ENCODE measurements around the gene LCN9. TPM values are rescaled to one million over a fixed set of nuclear protein-coding genes. Genes with fewer than 3 reads are reported as not detected.
"Not testable (repeated sequence)": the region's sequence is repeated elsewhere in the genome, so short reads cannot be mapped to it uniquely, and the experiment has no call there.

The LCN9 gene
- total RNA-seq, 2 experiments from 2014 or later = not detected

GRCh38 chr9:135669018-135669417 lies 5.9 kb downstream of the LCN9 start:
- intact Hi-C loops (cut with micrococcal nuclease) = not testable (repeated sequence)

GRCh38 chr9:135669616-135670285 lies 6.6 kb downstream of the LCN9 start:
- no peak overlapping the region for H3K4me3 Mint-ChIP-seq
- peak; percentile 0 for DNase-seq

More at GRCh38 chr9:135669018-135669417, 5.9 kb downstream of the LCN9 start:
- H3K27ac Mint-ChIP-seq; CTCF ChIA-PET; H3K36me3 Mint-ChIP-seq (ENCODE audit: low read depth); H3K9me3 Mint-ChIP-seq; H3K27me3 Mint-ChIP-seq (ENCODE audit: low read depth); H3K4me3 Mint-ChIP-seq; H3K4me1 Mint-ChIP-seq (ENCODE audit: low read depth): not testable (repeated sequence)
- peak; percentile 1 for DNase-seq

GRCh38 chr9:135670721-135671590 lies 7.8 kb downstream of the LCN9 start:
- CTCF ChIA-PET = no interaction called here
- H3K36me3 Mint-ChIP-seq (ENCODE audit: low read depth) = no peaks in the 10 kb centered on the region
- peaks cover 2% of the 10 kb centered on the region for H3K27me3 Mint-ChIP-seq (ENCODE audit: low read depth)
- H3K27ac Mint-ChIP-seq = no peak overlapping the region
- intact Hi-C loops (cut with micrococcal nuclease) = no loop called here
- H3K9me3 Mint-ChIP-seq = peaks cover 3% of the 10 kb centered on the region
- H3K4me1 Mint-ChIP-seq (ENCODE audit: low read depth) = no peaks in the 10 kb centered on the region
- no peak for DNase-seq
- no peak overlapping the region for H3K4me3 Mint-ChIP-seq

More at GRCh38 chr9:135669616-135670285, 6.6 kb downstream of the LCN9 start:
- Mint-ChIP-seq H3K4me1 (ENCODE audit: low read depth) (no peaks in the 10 kb centered on the region), H3K36me3 (ENCODE audit: low read depth) (no peaks in the 10 kb centered on the region), H3K27me3 (ENCODE audit: low read depth) (peaks cover 4% of the 10 kb centered on the region), H3K9me3 (peaks cover 3% of the 10 kb centered on the region), H3K27ac (no peak overlapping the region)
- CTCF ChIA-PET = no interaction called here
- intact Hi-C loops (cut with micrococcal nuclease) = no loop called here

GRCh38 chr9:135671591-135672041 lies 8.5 kb downstream of the LCN9 start:
- H3K4me1 Mint-ChIP-seq (ENCODE audit: low read depth) = no peaks in the 10 kb centered on the region
- no peak overlapping the region for H3K27ac Mint-ChIP-seq
- intact Hi-C loops (cut with micrococcal nuclease) = no loop called here
- peaks cover 3% of the 10 kb centered on the region for H3K9me3 Mint-ChIP-seq
- CTCF ChIA-PET = no interaction called here
- peaks cover 2% of the 10 kb centered on the region for H3K27me3 Mint-ChIP-seq (ENCODE audit: low read depth)
- H3K36me3 Mint-ChIP-seq (ENCODE audit: low read depth) = no peaks in the 10 kb centered on the region
- no peak overlapping the region for H3K4me3 Mint-ChIP-seq
- no peak for DNase-seq

- H3K4me1 Mint-ChIP-seq (ENCODE audit: low read depth); intact Hi-C loops (cut with micrococcal nuclease); H3K9me3 Mint-ChIP-seq; H3K4me3 Mint-ChIP-seq; H3K27ac Mint-ChIP-seq; H3K27me3 Mint-ChIP-seq (ENCODE audit: low read depth); H3K36me3 Mint-ChIP-seq (ENCODE audit: low read depth); DNase-seq: not testable (repeated sequence)
- CTCF ChIA-PET = interaction anchor here (0.6 kb wide), 1 partner anchor 179 kb away, joined by 4 read pairs; no protein-coding TSS in a partner anchor
Observed at GRCh38 chr9:135672786-135673185, 9.7 kb downstream of the LCN9 start.

GRCh38 chr9:135673941-135674340 lies 10.8 kb downstream of the LCN9 start:
- CTCF ChIA-PET = no interaction called here
- Mint-ChIP-seq H3K9me3 (peaks cover 3% of the 10 kb centered on the region), H3K27ac (no peak overlapping the region), H3K4me3 (no peak overlapping the region), H3K36me3 (ENCODE audit: low read depth) (no peaks in the 10 kb centered on the region), H3K4me1 (ENCODE audit: low read depth) (no peaks in the 10 kb centered on the region), H3K27me3 (ENCODE audit: low read depth) (peaks cover 2% of the 10 kb centered on the region)
- intact Hi-C loops (cut with micrococcal nuclease) = no loop called here
- DNase-seq = no peak

GRCh38 chr9:135674977-135675376 lies 11.9 kb downstream of the LCN9 start:
- Mint-ChIP-seq H3K36me3 (ENCODE audit: low read depth) (no peaks in the 10 kb centered on the region), H3K27ac (no peak overlapping the region), H3K4me1 (ENCODE audit: low read depth) (no peaks in the 10 kb centered on the region), H3K9me3 (no peaks in the 10 kb centered on the region), H3K4me3 (no peak overlapping the region), H3K27me3 (ENCODE audit: low read depth) (peaks cover 2% of the 10 kb centered on the region)
- CTCF ChIA-PET = no interaction called here
- intact Hi-C loops (cut with micrococcal nuclease) = no loop called here
- DNase-seq = no peak

GRCh38 chr9:135676891-135677290 lies 13.8 kb downstream of the LCN9 start:
- Mint-ChIP-seq H3K27ac (no peak overlapping the region), H3K4me1 (ENCODE audit: low read depth) (no peaks in the 10 kb centered on the region), H3K27me3 (ENCODE audit: low read depth) (peaks cover 2% of the 10 kb centered on the region), H3K36me3 (ENCODE audit: low read depth) (no peaks in the 10 kb centered on the region), H3K4me3 (no peak overlapping the region), H3K9me3 (no peaks in the 10 kb centered on the region)
- no peak for DNase-seq
- intact Hi-C loops (cut with micrococcal nuclease) = no loop called here
- CTCF ChIA-PET = no interaction called here

GRCh38 chr9:135677641-135678168 lies 14.6 kb downstream of the LCN9 start:
- Mint-ChIP-seq H3K36me3 (ENCODE audit: low read depth) (no peaks in the 10 kb centered on the region), H3K27me3 (ENCODE audit: low read depth) (no peaks in the 10 kb centered on the region), H3K27ac (no peak overlapping the region), H3K4me3 (no peak overlapping the region), H3K4me1 (ENCODE audit: low read depth) (no peaks in the 10 kb centered on the region), H3K9me3 (no peaks in the 10 kb centered on the region)
- no peak for DNase-seq
- intact Hi-C loops (cut with micrococcal nuclease) = no loop called here
- CTCF ChIA-PET = no interaction called here

- no peaks in the 10 kb centered on the region for H3K9me3 Mint-ChIP-seq
- no peaks in the 10 kb centered on the region for H3K4me1 Mint-ChIP-seq (ENCODE audit: low read depth)
- CTCF ChIA-PET = no interaction called here
- no peak for DNase-seq
- H3K27me3 Mint-ChIP-seq (ENCODE audit: low read depth) = no peaks in the 10 kb centered on the region
- H3K27ac Mint-ChIP-seq = no peak overlapping the region
- no peaks in the 10 kb centered on the region for H3K36me3 Mint-ChIP-seq (ENCODE audit: low read depth)
- intact Hi-C loops (cut with micrococcal nuclease) = no loop called here
- H3K4me3 Mint-ChIP-seq = no peak overlapping the region
Observed at GRCh38 chr9:135678236-135679017, 15.3 kb downstream of the LCN9 start.

- H3K9me3 Mint-ChIP-seq = no peaks in the 10 kb centered on the region
- H3K4me1 Mint-ChIP-seq (ENCODE audit: low read depth) = no peaks in the 10 kb centered on the region
- H3K4me3 Mint-ChIP-seq = no peak overlapping the region
- DNase-seq = no peak
- intact Hi-C loops (cut with micrococcal nuclease) = no loop called here
- H3K36me3 Mint-ChIP-seq (ENCODE audit: low read depth) = no peaks in the 10 kb centered on the region
- no peaks in the 10 kb centered on the region for H3K27me3 Mint-ChIP-seq (ENCODE audit: low read depth)
- no peak overlapping the region for H3K27ac Mint-ChIP-seq
- CTCF ChIA-PET = no interaction called here
Observed at GRCh38 chr9:135680056-135680455, 16.9 kb downstream of the LCN9 start.

- intact Hi-C loops (cut with micrococcal nuclease) = no loop called here
- Mint-ChIP-seq H3K27ac (no peak overlapping the region), H3K36me3 (ENCODE audit: low read depth) (no peaks in the 10 kb centered on the region), H3K9me3 (no peaks in the 10 kb centered on the region), H3K4me1 (ENCODE audit: low read depth) (no peaks in the 10 kb centered on the region), H3K27me3 (ENCODE audit: low read depth) (no peaks in the 10 kb centered on the region), H3K4me3 (no peak overlapping the region)
- no peak for DNase-seq
- CTCF ChIA-PET = no interaction called here
Observed at GRCh38 chr9:135681161-135681560, 18.1 kb downstream of the LCN9 start.
